HG03095 (cell line): ENCODE measurements around the gene TUBA3D.
"Not testable (repeated sequence)": the region's sequence is repeated elsewhere in the genome, so short reads cannot be mapped to it uniquely, and the experiment has no call there.

Experiments used
- ATAC-seq: cut with Tn5 transposase; IDR thresholded peaks from one replicate; pipeline ENCODE4 v1.9.1; 2021; ENCODE audit warnings: moderate library complexity; ENCODE audit not compliant: unreplicated experiment

The TUBA3D gene

DNA sequence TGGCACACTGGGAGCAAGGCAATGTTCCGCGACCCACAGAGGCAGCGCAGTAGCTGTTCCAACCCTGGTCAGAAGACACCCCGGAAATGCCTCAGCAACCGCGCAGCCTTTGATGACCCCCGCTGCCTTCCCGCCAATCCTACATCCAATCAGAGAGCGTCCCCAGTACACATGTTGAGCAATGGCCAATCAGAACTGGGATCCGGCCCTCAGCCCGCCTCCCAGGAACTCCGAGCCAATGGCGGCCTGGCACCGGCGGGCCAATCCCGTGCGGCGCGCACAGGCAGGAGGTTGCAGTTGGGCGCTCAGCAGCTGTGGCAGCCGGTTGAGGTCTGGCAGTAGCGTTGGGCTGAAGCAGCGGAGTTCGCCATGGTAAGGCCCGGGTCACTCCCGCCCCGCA, at the start of gene TUBA3D:
TSS of gene TUBA3D (plus strand) at position 289 of the 400 bp plus-strand sequence. CDS start at position 370, 81 bp downstream.
- no peak for ATAC-seq

- peak; percentile 75 for ATAC-seq
These were observed 49.2 kb upstream of the TUBA3D start for GRCh38 chr2:131426727-131427126.

- no peak for ATAC-seq
These were observed 44.6 kb upstream of the TUBA3D start for GRCh38 chr2:131431336-131431735.

DNA sequence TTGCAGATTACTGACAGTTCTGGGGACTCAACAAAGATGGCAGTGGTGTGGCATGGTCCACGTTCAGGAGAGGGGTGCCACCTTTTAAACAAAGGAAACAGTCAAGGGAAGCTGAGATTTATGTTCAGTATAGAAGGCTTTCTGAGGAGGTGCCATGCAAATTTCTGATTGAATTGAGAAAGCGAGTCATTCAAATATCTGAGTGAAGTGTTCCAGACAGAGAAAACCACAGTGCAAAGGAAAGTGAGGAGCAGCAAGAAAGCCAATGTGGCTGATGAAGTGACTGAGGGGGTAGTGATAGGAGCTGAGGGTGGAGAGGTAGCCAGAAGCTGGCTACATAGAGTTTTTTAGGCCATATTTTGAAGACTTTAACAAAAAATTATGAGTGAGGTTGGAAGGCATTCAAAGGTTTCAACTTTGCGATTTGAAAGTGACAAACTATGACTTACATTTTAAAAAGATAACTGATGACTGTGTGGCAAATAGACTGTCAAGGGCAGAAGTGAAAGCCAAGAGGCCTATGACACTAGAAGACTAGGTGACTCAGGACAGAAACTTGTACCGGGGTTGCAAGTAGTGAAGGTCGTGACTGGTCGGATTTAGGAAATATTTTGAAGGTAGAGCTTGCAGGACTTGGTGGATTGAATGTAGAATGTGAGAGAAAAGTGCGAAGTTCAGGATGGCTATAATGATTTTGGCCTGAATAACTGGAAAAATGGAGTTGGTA, 35.0 kb upstream of the TUBA3D start:
- peak; percentile 94 for ATAC-seq

GRCh38 chr2:131444736-131445514, 31.0 kb upstream of the TUBA3D start:
- not testable (repeated sequence) for ATAC-seq

DNA sequence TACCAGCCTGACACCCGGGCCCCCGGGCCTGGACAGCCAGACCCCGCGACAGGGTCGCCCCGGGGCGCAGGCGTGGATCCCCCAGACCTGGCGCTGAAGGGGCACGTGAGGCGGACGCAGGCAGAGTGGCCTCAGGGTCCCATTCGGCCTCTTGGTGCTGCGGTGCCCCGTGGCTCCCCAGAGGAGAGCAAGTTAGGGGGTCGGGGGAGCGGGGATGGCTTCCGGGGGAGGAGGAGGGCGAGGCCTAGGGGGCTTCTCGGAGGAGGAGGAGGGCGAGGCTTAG, 30.5 kb upstream of the TUBA3D start:
- ATAC-seq: not testable (repeated sequence)

DNA sequence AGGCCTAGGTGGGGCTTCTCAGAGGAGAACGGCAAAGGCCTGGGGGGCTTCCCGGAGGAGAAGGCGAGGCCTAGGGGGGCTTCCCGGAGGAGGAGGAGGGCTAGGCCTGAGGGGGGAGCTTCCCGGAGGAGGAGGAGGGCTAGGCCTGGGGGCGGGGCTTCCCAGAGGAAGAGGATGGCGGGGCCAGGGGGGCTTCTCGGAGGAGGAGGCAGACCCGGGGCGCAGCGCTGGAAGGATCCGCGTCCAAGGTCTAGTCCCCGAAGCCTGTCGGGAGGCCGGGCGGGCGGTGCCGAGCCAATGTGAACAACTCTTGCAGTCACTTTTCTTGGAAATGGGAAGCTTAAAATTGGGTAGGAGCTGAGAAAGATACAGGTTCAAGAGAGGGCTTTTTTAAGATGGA, 30.0 kb upstream of the TUBA3D start:
- ATAC-seq: no peak

GRCh38 chr2:131447981-131448380, 27.9 kb upstream of the TUBA3D start:
- not testable (repeated sequence) for ATAC-seq

DNA sequence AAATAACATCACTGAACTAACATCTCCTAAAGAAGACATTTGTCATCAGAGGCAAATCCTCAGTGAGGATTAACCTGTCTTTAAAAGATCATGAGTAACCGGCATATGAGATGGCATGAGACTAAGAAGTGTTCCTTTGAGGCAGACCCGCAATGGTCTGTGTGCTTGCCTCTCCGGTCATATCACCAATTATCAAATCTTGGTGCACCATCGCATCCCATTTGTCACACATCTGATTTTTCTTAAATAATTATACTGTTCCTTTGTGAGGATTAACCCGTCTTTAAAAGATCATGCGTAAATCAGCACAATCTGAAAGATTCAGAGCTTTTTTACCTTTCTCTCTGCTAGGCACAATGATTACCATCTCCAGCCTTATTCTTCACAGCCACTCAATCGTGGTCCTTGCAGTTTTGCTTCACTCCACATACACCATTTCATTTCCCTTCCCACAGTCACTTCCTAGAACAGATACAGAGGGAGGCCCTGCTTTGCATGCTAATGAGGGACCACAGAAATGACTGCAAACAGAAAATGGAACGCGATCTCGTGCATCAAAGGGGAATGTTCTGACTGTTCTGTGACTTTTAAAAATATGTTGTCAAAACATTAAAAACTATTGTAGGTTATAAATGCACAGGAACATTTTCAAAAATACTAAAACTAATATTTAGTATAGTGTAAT, 24.5 kb upstream of the TUBA3D start:
- ATAC-seq: peak; percentile 80

- ATAC-seq: not testable (repeated sequence)
These were observed 21.0 kb upstream of the TUBA3D start for GRCh38 chr2:131454914-131455313.

DNA sequence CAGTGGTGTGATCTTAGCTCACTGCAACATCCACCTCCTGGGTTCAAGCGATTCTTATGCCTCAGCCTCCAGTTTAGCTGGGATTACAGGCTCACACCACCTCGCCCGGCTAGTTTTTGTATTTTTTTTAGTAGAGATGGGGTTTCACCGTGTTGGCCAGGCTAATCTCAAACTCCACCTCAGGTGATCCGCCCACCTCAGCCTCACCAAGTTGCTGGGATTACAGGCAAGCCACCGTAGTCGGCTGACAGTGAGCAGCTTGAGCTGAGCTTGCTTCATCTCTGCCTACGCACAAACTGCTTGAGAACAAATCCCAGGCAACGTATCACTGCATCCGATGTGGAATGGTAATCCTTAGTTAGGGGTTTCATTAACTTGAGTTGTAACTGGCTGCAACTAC, 8.2 kb upstream of the TUBA3D start:
- not testable (repeated sequence) for ATAC-seq

DNA sequence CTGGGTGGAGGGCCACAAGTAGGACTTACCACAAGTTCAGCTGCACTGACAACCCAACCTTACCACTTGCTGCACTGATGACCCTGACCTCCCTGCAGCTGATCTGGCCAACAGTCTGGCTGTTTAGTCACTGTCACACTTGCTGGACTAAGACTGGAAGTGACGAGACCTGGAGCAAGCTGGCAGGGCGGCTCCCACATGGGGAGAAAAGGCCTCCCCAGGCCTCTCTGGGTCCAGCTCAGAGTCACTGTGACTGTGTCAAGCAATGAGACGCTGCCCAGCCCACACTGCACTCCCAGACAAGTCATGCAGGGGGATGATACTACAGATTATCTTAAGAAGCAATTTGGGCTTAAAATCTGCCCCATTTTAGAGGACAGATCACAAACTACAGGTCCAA, 5.0 kb upstream of the TUBA3D start:
- ATAC-seq: not testable (repeated sequence)

- not testable (repeated sequence) for ATAC-seq
These were observed 4.3 kb upstream of the TUBA3D start for GRCh38 chr2:131471624-131472023.

DNA sequence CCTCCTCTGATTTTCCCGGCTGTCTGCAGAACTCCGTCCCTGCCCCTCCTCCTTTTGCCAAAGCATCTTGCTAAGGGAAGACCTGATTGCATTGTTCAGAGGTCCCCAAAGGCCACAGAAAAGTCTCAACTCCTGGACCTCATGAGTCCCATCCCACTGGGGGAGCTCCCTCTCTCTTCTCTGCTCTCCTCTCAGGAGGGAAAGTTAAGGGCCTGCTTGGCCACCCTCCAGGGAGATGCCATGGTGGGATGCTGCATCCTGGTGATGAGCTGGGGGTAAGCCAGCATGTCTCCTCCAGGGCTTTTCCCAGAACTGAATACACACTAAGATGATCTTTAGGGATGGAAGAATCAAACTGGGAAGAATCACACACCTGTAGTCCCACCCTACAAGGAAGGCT, 2.7 kb upstream of the TUBA3D start:
- ATAC-seq: not testable (repeated sequence)

- not testable (repeated sequence) for ATAC-seq
These were observed 444 bp downstream of the TUBA3D start for GRCh38 chr2:131476363-131476762.

DNA sequence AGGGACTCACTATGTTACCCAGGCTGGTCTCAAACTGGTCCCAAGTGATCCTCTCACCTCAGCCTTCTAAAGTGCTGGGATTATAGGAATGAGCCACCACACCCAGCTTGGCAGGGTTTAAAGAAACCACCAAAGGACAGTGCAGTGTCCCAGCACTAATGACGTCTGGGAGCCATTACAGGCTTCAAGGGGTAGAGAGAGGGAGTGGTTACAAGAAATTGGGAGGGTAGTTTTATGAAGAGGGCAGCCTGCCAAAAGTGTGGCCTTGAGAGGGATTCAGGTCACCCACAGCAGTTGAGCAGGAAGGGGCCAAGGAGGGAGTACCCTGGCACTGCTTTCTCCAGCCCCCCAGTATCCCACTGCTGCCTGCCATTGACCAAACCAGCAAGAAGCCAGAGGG, 1.3 kb downstream of the TUBA3D start:
- ATAC-seq: not testable (repeated sequence)

- not testable (repeated sequence) for ATAC-seq
These were observed 2.3 kb downstream of the TUBA3D start for GRCh38 chr2:131478074-131478849.

- not testable (repeated sequence) for ATAC-seq
These were observed 3.0 kb downstream of the TUBA3D start for GRCh38 chr2:131478850-131479461.

- ATAC-seq: not testable (repeated sequence)
These were observed 4.4 kb downstream of the TUBA3D start for GRCh38 chr2:131480351-131480750.

DNA sequence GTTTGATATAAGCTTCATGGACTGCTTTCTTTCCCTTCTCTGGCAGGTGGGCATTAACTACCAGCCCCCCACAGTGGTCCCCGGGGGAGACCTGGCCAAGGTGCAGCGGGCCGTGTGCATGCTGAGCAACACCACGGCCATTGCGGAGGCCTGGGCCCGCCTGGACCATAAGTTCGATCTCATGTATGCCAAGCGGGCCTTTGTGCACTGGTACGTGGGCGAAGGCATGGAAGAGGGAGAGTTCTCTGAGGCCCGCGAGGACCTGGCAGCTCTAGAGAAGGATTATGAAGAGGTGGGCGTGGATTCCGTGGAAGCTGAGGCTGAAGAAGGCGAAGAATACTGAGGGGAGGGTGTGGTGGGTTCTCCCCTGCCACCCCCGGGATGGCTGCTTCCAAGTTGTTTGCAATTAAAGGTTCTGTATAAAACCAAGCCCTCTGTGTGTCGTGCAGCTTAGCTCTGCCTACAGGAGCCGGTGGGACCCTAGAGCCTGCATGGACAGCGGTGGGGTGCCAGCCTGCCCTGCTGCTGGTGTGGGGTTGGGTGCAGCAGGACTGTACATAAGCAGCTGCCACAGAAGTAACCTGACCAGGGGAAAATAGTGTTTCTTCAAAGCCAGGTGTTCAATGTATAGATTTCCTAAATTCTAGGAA, 6.7 kb downstream of the TUBA3D start:
- not testable (repeated sequence) for ATAC-seq
